Measurements from ENCODE around the gene LARP6. TPM values are rescaled to one million over a fixed set of nuclear protein-coding genes. Genes with fewer than 3 reads are reported as not detected.

The LARP6 gene
- total RNA-seq, 1 experiment from 2014 or later: 15.2 TPM

- H3K27ac Mint-ChIP-seq: no peak overlapping the region
- ChIA-PET CTCF (interaction anchor here (1.1 kb wide), 1 partner anchor 56 kb away, joined by 4 read pairs; no protein-coding TSS in a partner anchor), POLR2A (no interaction called here)
- TF ChIP-seq AFF4 (CRISPR knock-in tag; IDR thresholded peaks at IDR 0.05; ENCODE audit: borderline replicate concordance): no peak
- no peak for TF ChIP-seq ESRRA (CRISPR knock-in tag; IDR thresholded peaks at IDR 0.05; ENCODE audit: borderline replicate concordance)
- no peak for TF ChIP-seq ARID4B (CRISPR knock-in tag; IDR thresholded peaks at IDR 0.05; ENCODE audit: borderline replicate concordance)
- TF ChIP-seq ZNF263 (CRISPR knock-in tag; IDR thresholded peaks at IDR 0.05; ENCODE audit: low read depth): no peak
- TF ChIP-seq NR1H2 (CRISPR knock-in tag; IDR thresholded peaks at IDR 0.05): no peak
- no peak for TF ChIP-seq FOXJ3 (CRISPR knock-in tag; IDR thresholded peaks at IDR 0.05; ENCODE audit: borderline replicate concordance)
- TF ChIP-seq E2F5 (CRISPR knock-in tag; IDR thresholded peaks at IDR 0.05): no peak
- TF ChIP-seq TEAD4 (CRISPR knock-in tag; IDR thresholded peaks at IDR 0.05): no peak
- no peak for TF ChIP-seq ZNF317 (CRISPR knock-in tag; IDR thresholded peaks at IDR 0.05; ENCODE audit: borderline replicate concordance, low read depth)
- TF ChIP-seq PRDM15 (CRISPR knock-in tag; IDR thresholded peaks at IDR 0.05): no peak
- TF ChIP-seq ETV6 (CRISPR knock-in tag; IDR thresholded peaks at IDR 0.05): no peak
- TF ChIP-seq ZNF138 (CRISPR knock-in tag; conservative IDR thresholded peaks at IDR 0.05): no peak
- no peak for TF ChIP-seq TEAD1 (CRISPR knock-in tag; IDR thresholded peaks at IDR 0.05)
- no peak overlapping the region for H3K4me3 Mint-ChIP-seq
- no peak for DNase-seq (ENCODE audit: low spot score)
- H3K27me3 Mint-ChIP-seq (ENCODE audit: low read depth): no peaks in the 10 kb centered on the region; the same call in 1 of the 2 replicates
- H3K36me3 Mint-ChIP-seq: no peaks in the 10 kb centered on the region
- ATAC-seq: no peak
- H3K4me1 Mint-ChIP-seq: no peaks in the 10 kb centered on the region
- no peaks in the 10 kb centered on the region for H3K9me3 Mint-ChIP-seq
Measured at GRCh38 chr15:70880781-70881180, 26.8 kb upstream of the LARP6 start.

All from WTC11 (cell line).